K562 (cell line): Measurements from ENCODE around the gene CLIC2.

Experiments used
- EP300 ChIP-seq: IDR thresholded peaks from 2 replicates; pipeline ENCODE4 v1.6.1; 2012; ENCODE audit warnings: low read length, improper control_type of control experiment
- ESRRA ChIP-seq: fragments of 450-650 bp; IDR thresholded peaks from 2 replicates; pipeline ENCODE4 v1.6.1; 2014; ENCODE audit warnings: low read depth, mild to moderate bottlenecking, moderate library complexity, borderline replicate concordance
- HMG20B ChIP-seq: fragments of 250-450 bp; sonication (Bioruptor Pico); IDR thresholded peaks from 2 replicates; pipeline ENCODE4 v1.5.0; 2021; ENCODE audit warnings: mild to moderate bottlenecking
- MTA2 ChIP-seq: fragments of 450-650 bp; IDR thresholded peaks from 2 replicates; pipeline ENCODE4 v1.6.1; 2016; ENCODE audit warnings: low read depth
- ZNF584 ChIP-seq: fragments of 200-800 bp; sonication (Bioruptor generic); IDR thresholded peaks from 2 replicates; pipeline ENCODE4 v1.6.1; 2016; ENCODE audit warnings: low read depth, mild to moderate bottlenecking, missing genetic modification characterization, missing compliant biosample characterization
- TF ChIP-seq, protein P1 (sequence below): sonication (generic); formaldehyde crosslinking; IDR thresholded peaks from 2 replicates; pipeline ENCODE4 v1.9.0; 2022; ENCODE audit warnings: mild to moderate bottlenecking, missing genetic modification reagents
- TF ChIP-seq, protein P2 (sequence below): fragments of 250-450 bp; sonication (Bioruptor Pico); IDR thresholded peaks from 2 replicates; pipeline ENCODE4 v1.8.0; 2021; ENCODE audit warnings: moderate library complexity, mild to moderate bottlenecking, inconsistent platforms
- TF ChIP-seq, protein P3 (sequence below): fragments of 450-650 bp; formaldehyde crosslinking; IDR thresholded peaks from 2 replicates; pipeline ENCODE4 v1.4.0; 2022; ENCODE audit warnings: missing genetic modification characterization

DNA sequence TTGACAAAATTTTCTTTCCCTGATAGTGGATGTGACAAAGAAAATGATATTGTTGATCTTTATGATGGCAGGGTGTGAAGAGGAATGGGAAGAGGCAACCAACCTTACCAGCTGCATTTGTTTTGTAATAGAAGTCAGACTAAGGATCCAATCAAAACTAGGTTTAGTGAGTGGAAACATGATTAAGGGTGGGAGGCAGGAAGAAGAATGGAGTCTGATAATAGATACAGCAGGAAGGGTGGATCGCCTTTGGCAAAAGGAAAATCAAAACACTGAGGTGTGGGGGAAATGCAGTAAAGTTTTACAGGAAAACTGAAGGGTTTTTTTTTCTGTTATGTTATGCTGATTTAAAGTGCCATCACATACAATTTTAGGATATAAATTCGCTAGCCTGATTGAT is 3.4 kb downstream of the CLIC2 start:
- TF ChIP-seq EP300 (no peak), ZNF584 (CRISPR knock-in tag) (no peak), ESRRA (no peak), HMG20B (CRISPR knock-in tag) (no peak), MTA2 (no peak)
- TF ChIP-seq, protein P1, sequence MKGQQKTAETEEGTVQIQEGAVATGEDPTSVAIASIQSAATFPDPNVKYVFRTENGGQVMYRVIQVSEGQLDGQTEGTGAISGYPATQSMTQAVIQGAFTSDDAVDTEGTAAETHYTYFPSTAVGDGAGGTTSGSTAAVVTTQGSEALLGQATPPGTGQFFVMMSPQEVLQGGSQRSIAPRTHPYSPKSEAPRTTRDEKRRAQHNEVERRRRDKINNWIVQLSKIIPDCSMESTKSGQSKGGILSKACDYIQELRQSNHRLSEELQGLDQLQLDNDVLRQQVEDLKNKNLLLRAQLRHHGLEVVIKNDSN: no peak
- TF ChIP-seq, protein P2, sequence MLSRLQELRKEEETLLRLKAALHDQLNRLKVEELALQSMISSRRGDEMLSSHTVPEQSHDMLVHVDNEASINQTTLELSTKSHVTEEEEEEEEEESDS: no peak
- TF ChIP-seq, protein P3, sequence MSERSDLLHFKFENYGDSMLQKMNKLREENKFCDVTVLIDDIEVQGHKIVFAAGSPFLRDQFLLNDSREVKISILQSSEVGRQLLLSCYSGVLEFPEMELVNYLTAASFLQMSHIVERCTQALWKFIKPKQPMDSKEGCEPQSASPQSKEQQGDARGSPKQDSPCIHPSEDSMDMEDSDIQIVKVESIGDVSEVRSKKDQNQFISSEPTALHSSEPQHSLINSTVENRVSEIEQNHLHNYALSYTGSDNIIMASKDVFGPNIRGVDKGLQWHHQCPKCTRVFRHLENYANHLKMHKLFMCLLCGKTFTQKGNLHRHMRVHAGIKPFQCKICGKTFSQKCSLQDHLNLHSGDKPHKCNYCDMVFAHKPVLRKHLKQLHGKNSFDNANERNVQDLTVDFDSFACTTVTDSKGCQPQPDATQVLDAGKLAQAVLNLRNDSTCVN (CRISPR knock-in tag): no peak
